Neural progenitor cell (in vitro differentiated cells): ENCODE measurements around the gene MYLK4.

ENCODE experiments used
- CTCF ChIP-seq: fragments of 200-600 bp; sonication (generic); IDR thresholded peaks from 2 replicates; pipeline ENCODE4 v1.5.1; 2017; ENCODE audit warnings: antibody characterized with exemption, mild to moderate bottlenecking
- EZH2 ChIP-seq: fragments of 200-600 bp; sonication (generic); IDR thresholded peaks from 2 replicates; pipeline ENCODE4 v1.6.1; 2017; ENCODE audit warnings: antibody characterized with exemption, mild to moderate bottlenecking, moderate library complexity
- EZH2phosphoT487 ChIP-seq: fragments of 200-600 bp; sonication (generic); IDR thresholded peaks from 2 replicates; pipeline ENCODE4 v1.6.1; 2017; ENCODE audit warnings: antibody characterized with exemption

- TF ChIP-seq CTCF (no peak), EZH2 (no peak), EZH2phosphoT487 (no peak)
These were observed 41.8 kb upstream of the MYLK4 start for GRCh38 chr6:2792330-2793110.
